Muscle layer of colon (tissue), 2 donors: ENCODE measurements around the gene MESP1.

Experiments
- H3K27ac ChIP-seq: one replicate; pipeline ENCODE4 v1.7.0; 2013; ENCODE audit warnings: low read depth, mild to moderate bottlenecking, low read length, moderate library complexity
- H3K27me3 ChIP-seq, 2 donors: one replicate each; pipeline ENCODE4 v1.7.0; 2013; ENCODE audit warnings: low read length in 2 of 2, mild to moderate bottlenecking in 2 of 2; ENCODE audit not compliant: insufficient read depth in 2 of 2, control insufficient read depth in 1 of 2
- H3K36me3 ChIP-seq: one replicate; pipeline ENCODE4 v1.7.0; 2013; ENCODE audit warnings: mild to moderate bottlenecking, low read length; ENCODE audit not compliant: insufficient read depth
- H3K4me1 ChIP-seq: one replicate; pipeline ENCODE4 v1.7.0; 2013; ENCODE audit warnings: mild to moderate bottlenecking, low read length; ENCODE audit not compliant: insufficient read depth
- H3K4me3 ChIP-seq, 2 donors: one replicate each; pipeline ENCODE4 v1.7.0; 2013; ENCODE audit warnings: low read length in 2 of 2, low read depth in 1 of 2, mild to moderate bottlenecking in 1 of 2, moderate library complexity in 1 of 2
- H3K9ac ChIP-seq: one replicate; pipeline ENCODE4 v1.7.0; 2013; ENCODE audit warnings: low read length
- H3K9me3 ChIP-seq: one replicate; pipeline ENCODE4 v1.7.0; 2013; ENCODE audit warnings: mild to moderate bottlenecking, low read length
- donor health status: abdominal sarcoma.
- donor health status: Adenocarcinoma of cecum.

The MESP1 gene

GRCh38 chr15:89743011-89743410, 8.0 kb downstream of the MESP1 start:
- no peak overlapping the region for H3K27ac ChIP-seq
- no peaks in the 10 kb centered on the region for H3K9me3 ChIP-seq
- no peaks in the 10 kb centered on the region for H3K4me1 ChIP-seq
- H3K27me3 ChIP-seq, result no peaks in the 10 kb centered on the region
- no peak overlapping the region for H3K9ac ChIP-seq
- no peaks in the 10 kb centered on the region for H3K36me3 ChIP-seq
- no peak overlapping the region for H3K4me3 ChIP-seq

- Histone ChIP-seq H3K9me3 (no peaks in the 10 kb centered on the region), H3K27me3 (no peaks in the 10 kb centered on the region), H3K9ac (no peak overlapping the region), H3K27ac (no peak overlapping the region), H3K36me3 (no peaks in the 10 kb centered on the region), H3K4me1 (no peaks in the 10 kb centered on the region), H3K4me3 (no peak overlapping the region)
These were observed 10.9 kb downstream of the MESP1 start for GRCh38 chr15:89740137-89740536.

DNA sequence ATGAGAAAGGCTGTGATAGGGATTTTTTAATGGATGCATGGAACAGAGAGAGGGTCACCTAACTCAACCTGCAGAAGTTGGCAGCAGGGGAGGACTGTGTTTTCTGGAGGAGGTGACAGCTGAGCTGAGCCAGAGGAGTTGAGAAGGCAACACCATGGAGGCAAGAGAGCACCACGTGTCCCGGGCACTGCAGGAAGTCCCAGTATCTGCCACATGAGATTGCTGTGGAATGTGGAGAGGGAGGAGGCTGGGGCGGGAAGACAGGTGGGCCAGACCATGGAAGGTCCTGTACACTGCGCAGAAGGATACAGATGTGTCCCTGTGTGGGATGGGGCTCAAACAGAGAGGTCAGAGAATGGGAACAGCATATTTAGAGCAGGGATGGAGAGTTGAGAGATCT, 15.3 kb downstream of the MESP1 start:
- H3K4me3 ChIP-seq, result no peak overlapping the region
- H3K9ac ChIP-seq, result no peak overlapping the region
- H3K4me1 ChIP-seq, result no peaks in the 10 kb centered on the region
- H3K27ac ChIP-seq, result no peak overlapping the region
- H3K27me3 ChIP-seq, result no peaks in the 10 kb centered on the region
- no peaks in the 10 kb centered on the region for H3K9me3 ChIP-seq
- no peaks in the 10 kb centered on the region for H3K36me3 ChIP-seq

DNA sequence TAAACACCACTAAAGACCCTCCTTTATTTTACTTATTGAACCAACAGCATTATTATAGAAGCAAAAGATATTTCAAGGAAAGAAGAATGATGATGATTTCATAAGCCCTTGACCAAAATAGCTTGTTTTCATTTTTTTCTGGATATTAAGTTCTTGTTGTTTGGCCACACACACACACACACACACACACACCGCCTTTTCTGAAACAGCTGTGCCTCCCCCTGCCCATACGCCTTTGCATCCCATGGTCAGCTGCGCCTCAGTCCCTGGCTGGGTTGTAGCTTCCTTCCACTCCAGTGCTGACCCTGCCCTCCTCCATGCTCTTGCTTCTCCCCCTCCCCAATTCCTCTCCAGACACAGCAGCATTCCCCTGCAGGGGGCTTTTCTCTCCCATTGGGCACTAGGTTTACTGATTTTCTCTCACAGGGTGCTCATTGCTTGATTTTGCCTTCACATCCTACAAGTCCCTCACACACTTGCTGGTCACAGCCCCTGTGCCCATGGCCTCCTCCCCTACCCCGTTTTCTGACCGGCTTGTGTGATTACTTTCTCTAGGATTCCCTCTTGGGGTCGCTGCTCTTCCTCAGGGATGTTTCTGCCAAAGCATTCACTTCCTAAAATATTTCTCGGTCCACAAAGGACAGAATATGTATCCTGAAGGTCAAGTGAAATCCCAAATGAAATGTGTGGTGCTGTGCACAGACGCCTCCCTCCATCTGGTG, 18.4 kb downstream of the MESP1 start:
- no peak overlapping the region for H3K4me3 ChIP-seq
- H3K27ac ChIP-seq, result no peak overlapping the region
- H3K4me1 ChIP-seq, result no peaks in the 10 kb centered on the region
- H3K27me3 ChIP-seq, result no peaks in the 10 kb centered on the region
- no peaks in the 10 kb centered on the region for H3K9me3 ChIP-seq
- no peak overlapping the region for H3K9ac ChIP-seq
- no peaks in the 10 kb centered on the region for H3K36me3 ChIP-seq

GRCh38 chr15:89731275-89731674, 19.8 kb downstream of the MESP1 start:
- no peak overlapping the region for H3K27ac ChIP-seq
- no peaks in the 10 kb centered on the region for H3K4me1 ChIP-seq
- H3K9me3 ChIP-seq, result no peaks in the 10 kb centered on the region
- H3K27me3 ChIP-seq, result no peaks in the 10 kb centered on the region
- no peaks in the 10 kb centered on the region for H3K36me3 ChIP-seq
- no peak overlapping the region for H3K4me3 ChIP-seq
- no peak overlapping the region for H3K9ac ChIP-seq

DNA sequence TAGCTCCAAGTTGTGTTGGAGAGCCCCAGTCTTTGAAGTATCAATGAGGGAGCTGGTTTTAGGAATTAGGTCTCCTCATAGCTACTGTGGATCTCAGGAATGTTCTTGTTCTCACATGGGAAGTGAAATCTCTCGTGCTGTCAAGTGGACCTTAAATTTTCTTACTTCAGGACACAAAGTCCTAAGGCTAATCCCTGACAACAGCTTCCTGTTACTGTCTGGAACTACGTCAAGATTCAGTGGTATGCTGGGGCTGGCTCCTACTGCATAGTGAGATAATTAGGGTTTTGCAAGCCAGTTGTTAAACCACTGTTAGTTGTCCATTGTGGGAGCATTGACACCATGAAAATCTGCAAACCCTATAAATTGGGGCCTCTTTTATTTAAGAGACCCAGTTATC, 22.8 kb downstream of the MESP1 start:
- no peak overlapping the region for H3K27ac ChIP-seq
- no peaks in the 10 kb centered on the region for H3K4me1 ChIP-seq
- H3K9ac ChIP-seq, result no peak overlapping the region
- H3K9me3 ChIP-seq, result no peaks in the 10 kb centered on the region
- no peaks in the 10 kb centered on the region for H3K36me3 ChIP-seq
- no peak overlapping the region for H3K4me3 ChIP-seq
- H3K27me3 ChIP-seq, result no peaks in the 10 kb centered on the region

DNA sequence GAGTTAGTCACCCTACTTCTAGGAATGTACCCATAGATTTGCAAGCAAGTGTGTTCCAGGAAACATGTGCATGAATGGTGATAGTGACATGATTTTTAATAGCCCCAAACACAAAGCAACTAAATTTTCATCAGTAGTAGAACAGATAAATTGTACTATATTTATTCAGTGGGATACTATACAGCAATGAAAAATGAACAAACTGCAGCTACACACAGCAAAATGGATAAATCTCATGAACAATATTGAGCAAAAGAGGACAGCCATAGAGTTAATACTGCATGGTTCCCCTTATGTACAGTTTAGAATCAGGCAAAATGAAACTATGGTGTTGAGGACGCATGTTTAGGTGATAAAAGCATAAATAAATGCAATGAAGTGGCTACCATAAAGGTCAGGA, 26.0 kb downstream of the MESP1 start:
- Histone ChIP-seq H3K9ac (no peak overlapping the region), H3K36me3 (no peaks in the 10 kb centered on the region), H3K27ac (no peak overlapping the region), H3K27me3 (no peaks in the 10 kb centered on the region), H3K9me3 (no peaks in the 10 kb centered on the region), H3K4me1 (no peaks in the 10 kb centered on the region), H3K4me3 (no peak overlapping the region)

- no peak overlapping the region for H3K27ac ChIP-seq
- H3K9ac ChIP-seq, result no peak overlapping the region
- no peaks in the 10 kb centered on the region for H3K9me3 ChIP-seq
- H3K27me3 ChIP-seq, result no peaks in the 10 kb centered on the region
- no peak overlapping the region for H3K4me3 ChIP-seq
- H3K36me3 ChIP-seq, result no peaks in the 10 kb centered on the region
- H3K4me1 ChIP-seq, result no peaks in the 10 kb centered on the region
These were observed 26.4 kb downstream of the MESP1 start for GRCh38 chr15:89724621-89725020.

DNA sequence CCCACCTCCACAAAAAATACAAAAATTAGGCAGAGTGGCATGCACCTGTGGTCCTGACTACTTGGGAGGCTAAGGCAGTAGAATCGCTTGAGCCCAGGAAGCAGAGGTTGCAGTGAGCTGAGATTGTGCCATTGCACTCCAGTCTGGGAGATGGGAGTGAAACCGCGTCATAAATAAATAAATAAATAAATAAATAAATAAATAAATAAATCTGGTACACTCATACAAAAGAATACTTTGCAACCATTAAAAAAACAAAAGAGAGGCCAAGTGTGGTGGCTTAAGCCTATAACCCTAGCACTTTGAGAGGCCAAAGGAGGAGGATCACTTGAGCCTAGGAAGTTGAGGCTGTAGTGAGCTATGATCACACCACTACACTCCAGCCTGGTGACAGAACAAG, 28.0 kb downstream of the MESP1 start:
- Histone ChIP-seq H3K27me3 (no peaks in the 10 kb centered on the region), H3K4me1 (no peaks in the 10 kb centered on the region), H3K4me3 (no peak overlapping the region), H3K27ac (no peak overlapping the region), H3K9me3 (no peaks in the 10 kb centered on the region), H3K36me3 (no peaks in the 10 kb centered on the region), H3K9ac (no peak overlapping the region)

GRCh38 chr15:89714775-89715174, 36.3 kb downstream of the MESP1 start:
- no peak overlapping the region for H3K27ac ChIP-seq
- no peaks in the 10 kb centered on the region for H3K36me3 ChIP-seq

DNA sequence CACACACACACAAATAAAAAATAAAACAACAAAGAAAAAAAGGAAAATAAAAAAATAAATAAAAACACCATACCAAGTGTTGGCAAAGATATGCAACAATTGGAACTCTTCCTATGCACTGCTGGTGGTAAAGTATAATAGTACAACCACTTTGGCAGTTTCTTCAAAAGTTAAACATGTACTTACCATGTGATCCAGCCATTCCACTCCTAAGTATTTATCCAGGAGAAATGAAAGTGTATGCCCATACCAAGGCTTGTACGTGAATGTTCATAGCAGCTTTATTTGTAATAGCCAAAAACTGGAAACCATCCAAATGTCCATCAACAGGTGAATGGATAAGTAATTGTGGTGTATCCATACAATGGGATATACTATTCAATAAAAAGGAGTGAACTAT, 43.5 kb downstream of the MESP1 start:
- no peak overlapping the region for H3K9ac ChIP-seq
- no peaks in the 10 kb centered on the region for H3K27me3 ChIP-seq
- no peak overlapping the region for H3K4me3 ChIP-seq
- no peaks in the 10 kb centered on the region for H3K9me3 ChIP-seq
- H3K4me1 ChIP-seq, result no peaks in the 10 kb centered on the region
- H3K27ac ChIP-seq, result no peak overlapping the region
- no peaks in the 10 kb centered on the region for H3K36me3 ChIP-seq

More at GRCh38 chr15:89714775-89715174, 36.3 kb downstream of the MESP1 start:
- Histone ChIP-seq H3K4me1 (no peaks in the 10 kb centered on the region), H3K9ac (no peak overlapping the region), H3K27me3 (no peaks in the 10 kb centered on the region), H3K9me3 (no peaks in the 10 kb centered on the region), H3K4me3 (no peak overlapping the region)

GRCh38 chr15:89704411-89704810, 46.6 kb downstream of the MESP1 start:
- H3K27me3 ChIP-seq, result peaks cover 4 to 5% of the 10 kb centered on the region in 2 donors
- H3K9ac ChIP-seq, result no peak overlapping the region
- no peaks in the 10 kb centered on the region for H3K36me3 ChIP-seq
- no peaks in the 10 kb centered on the region for H3K4me1 ChIP-seq
- H3K9me3 ChIP-seq, result no peaks in the 10 kb centered on the region
- H3K4me3 ChIP-seq, result no peak overlapping the region
- H3K27ac ChIP-seq, result no peak overlapping the region
